HK-2 (cell line): ENCODE results near the gene FCHO2.
"Not testable (repeated sequence)": the region's sequence is repeated elsewhere in the genome, so short reads cannot be mapped to it uniquely, and the experiment has no call there.

Experiments
- DNase-seq: peaks from one replicate; pipeline ENCODE4 v3.0.0-alpha.2; 2018; ENCODE audit not compliant: unreplicated experiment

Gene FCHO2

GRCh38 chr5:72956324-72957140 lies 691 bp downstream of the FCHO2 start:
- DNase-seq: peak; percentile 53

DNA sequence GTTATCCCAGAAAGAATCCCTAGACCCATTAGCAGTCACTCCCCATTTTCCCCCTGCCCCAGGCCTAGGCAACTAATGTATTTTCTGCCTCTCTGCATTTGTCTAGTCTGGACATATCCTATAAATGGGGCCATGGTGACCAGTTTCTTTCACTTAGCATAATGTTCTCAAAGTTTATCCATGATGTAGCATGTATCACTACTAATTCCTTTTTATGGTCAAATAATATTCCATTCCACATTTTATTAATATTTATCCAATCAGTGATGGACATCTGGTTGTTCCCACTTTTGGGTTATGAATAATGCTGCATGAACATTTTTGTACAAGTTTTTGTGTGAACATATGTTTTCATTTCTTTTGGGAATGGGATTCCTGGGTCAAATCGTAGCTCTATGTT lies 1.5 kb downstream of the FCHO2 start:
- no peak for DNase-seq

- DNase-seq: no peak
Observed at GRCh38 chr5:72959257-72959656, 3.4 kb downstream of the FCHO2 start.

DNA sequence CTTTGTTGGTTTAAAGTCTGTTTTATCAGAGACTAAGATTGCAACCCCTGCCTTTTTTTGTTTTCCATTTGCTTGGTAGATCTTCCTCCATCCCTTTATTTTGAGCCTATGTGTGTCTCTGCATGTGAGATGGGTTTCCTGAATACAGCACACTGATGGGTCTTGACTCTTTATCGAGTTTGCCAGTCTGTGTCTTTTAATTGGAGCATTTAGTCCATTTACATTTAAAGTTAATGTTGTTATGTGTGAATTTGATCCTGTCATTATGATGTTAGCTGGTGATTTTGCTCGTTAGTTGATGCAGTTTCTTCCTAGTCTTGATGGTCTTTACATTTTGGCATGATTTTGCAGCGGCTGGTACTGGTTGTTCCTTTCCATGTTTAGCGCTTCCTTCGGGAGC lies 18.6 kb downstream of the FCHO2 start:
- not testable (repeated sequence) for DNase-seq

GRCh38 chr5:72976810-72977209 lies 21.0 kb downstream of the FCHO2 start:
- DNase-seq: not testable (repeated sequence)

DNA sequence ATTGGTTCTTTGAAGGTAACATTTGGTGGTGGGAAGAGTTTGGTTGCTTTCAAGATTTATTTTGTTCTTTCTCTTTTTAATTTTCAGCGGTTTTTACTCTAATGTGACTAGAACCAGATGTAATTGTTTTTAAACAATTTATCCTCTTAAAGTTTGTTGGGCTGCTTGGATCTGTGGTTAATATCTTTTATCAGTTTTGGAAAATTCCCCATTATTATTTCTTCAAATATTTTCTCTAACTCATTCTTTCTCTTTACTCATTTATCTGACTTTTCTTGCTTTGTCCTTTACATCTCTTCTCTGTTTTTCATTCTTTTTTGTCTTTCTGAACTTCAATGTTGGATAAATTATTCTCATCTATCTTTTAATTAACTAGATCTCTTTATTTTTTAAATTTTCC lies 29.9 kb downstream of the FCHO2 start:
- no peak for DNase-seq

DNA sequence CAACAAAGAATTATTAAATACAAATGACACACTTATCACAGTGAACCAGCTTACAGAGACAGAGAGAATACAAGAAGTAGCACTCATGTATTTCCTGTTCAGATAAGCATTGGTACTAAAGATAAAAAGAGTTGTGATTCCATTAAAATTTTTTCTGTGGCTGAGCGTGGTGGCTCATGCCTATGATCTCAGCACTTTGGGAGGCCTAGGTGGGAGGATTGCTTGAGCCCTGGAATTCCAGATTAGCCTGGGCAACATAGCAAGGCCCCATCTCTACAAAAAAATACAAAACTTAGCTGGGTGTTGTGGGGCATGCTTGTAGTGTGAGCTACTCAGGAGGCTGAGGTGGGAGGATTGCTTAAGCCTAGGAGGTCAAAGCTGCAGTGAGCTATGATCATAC lies 32.9 kb downstream of the FCHO2 start:
- no peak for DNase-seq

DNA sequence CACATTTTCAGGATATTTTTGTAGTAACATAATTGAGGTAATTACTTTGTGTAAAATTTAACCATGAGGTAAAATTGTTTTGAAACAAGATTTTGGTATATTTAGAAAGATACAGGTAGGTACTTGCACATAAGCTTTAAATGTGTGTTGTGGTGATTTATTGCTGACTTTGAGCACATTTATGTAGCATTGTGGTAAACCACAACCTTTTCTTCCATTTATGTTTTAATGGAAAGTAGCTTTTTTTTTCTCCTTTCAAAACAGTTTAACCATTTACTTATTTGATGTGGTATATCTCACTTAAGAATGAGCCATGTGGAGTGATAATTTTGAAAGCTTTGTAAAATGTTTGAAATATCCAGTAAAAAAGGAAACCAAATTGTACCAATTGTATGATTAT lies 35.6 kb downstream of the FCHO2 start:
- DNase-seq: no peak

DNA sequence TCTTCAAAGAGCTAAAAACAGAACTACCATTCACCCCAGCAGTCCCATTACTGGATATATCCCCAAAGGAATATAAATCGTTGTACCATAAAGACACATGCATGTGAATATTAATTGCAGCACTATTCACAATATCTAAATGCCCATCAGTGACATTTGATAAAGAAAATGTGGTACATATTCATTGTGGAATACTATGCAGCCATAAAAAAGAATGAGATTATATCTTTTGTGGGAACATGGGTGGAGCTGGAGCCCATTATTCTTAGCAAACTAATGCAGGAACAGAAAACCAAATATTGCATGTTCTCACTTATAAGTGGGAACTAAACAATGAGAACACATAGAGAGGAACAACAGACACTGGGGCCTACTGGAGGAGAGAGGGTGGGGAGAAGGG lies 38.7 kb downstream of the FCHO2 start:
- DNase-seq: no peak

DNA sequence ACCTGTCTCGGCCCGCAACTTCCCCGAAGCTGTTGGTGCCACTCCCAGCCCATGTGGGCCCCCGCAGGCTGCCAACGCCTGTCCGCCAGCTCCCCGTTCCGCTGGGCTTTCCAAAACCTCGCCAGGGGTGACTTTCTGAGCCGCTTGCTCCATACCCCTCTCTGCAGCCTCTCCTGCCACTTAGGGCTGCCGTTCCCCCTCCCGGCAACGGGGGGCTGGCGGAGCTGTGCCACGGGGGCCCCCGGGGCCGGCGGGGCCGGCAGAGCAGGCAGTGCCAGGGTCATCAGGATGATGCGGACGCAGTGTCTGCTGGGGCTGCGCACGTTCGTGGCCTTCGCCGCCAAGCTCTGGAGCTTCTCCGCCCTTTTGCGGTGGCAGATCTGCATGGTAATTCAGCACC lies 40.8 kb downstream of the FCHO2 start:
- no peak for DNase-seq

DNA sequence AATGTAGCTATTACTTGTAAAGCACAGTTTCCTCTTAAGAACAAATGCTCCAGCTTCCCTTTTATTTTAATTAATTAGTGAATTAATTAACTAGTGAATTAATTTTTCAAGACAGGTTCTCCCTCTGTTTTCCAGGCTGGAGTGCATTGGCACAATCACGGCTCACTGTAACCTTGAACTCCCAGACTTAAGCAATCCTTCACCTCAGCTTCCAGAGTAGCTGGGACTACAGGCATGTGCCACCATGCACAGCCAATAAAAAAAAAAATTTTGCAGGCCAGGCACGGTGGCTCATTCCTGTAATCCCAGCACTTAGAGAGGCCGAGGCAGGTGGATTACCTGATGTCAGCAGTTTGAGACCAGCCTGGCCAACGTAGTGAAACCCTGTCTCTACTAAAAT lies 44.1 kb downstream of the FCHO2 start:
- DNase-seq: no peak

DNA sequence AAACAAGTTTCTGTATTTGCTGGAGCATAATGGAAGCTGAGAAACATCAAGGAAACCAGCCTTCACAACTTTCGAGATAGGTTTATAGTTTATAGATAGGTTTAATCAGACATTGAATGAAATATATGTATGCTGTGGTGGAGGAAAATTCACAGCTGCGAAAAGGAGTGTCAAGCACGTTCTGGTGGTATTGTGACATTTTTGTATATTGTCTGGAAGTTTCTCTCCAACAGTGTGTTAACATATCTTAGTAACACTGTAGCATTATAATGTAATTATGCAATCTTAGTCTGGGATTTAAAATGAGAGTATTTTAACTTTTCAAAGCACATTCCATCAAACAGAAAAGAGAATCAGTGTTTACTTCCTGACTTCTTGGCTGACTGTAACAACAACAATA lies 50.0 kb downstream of the FCHO2 start:
- no peak for DNase-seq

DNA sequence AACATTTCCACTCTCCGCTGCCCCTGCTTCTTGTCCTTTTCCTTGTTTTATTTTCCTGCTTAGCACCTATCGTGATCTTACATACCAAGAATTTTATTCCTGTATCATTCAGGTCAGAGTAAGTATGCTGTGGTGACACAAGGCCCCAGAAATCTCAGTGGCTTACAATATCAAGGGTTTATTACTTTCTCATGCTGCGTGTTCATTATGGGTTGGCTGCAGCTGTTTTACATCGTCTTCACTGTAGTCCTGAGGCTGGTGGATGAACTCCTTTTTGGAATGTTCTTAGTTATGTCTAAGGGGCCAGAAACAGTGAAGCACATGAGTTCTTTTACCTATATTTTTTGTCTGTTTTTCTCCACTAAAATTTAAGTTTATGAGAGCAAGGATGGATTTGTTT lies 51.2 kb downstream of the FCHO2 start:
- DNase-seq: no peak

DNA sequence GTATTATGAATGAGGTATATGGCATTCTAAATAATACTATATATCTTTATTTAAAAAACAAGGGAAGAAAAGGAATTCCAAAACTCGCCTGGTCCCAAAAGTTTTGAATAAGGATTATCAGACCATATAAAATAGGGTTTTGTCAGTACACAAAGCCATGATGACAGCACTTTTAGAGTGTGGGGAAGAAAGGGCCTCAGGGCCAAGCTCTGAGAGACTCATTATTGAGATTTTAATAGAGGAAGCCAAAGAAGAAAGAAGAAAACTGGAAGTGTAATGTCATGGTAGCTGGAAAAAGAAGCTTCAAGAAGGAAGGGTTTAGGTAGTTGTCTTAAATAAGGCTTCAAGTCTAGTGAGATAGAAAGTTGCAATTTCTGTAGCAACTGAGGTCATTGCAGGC lies 53.0 kb downstream of the FCHO2 start:
- no peak for DNase-seq

- DNase-seq: not testable (repeated sequence)
Observed at GRCh38 chr5:73011612-73012011, 55.8 kb downstream of the FCHO2 start.

GRCh38 chr5:73018892-73019291 lies 63.1 kb downstream of the FCHO2 start:
- DNase-seq: no peak

- DNase-seq: no peak
Observed at GRCh38 chr5:73019766-73020165, 63.9 kb downstream of the FCHO2 start.

GRCh38 chr5:73022471-73023169 lies 66.8 kb downstream of the FCHO2 start:
- no peak for DNase-seq

- DNase-seq: not testable (repeated sequence)
Observed at GRCh38 chr5:73024946-73025544, 69.2 kb downstream of the FCHO2 start.

- DNase-seq: no peak
Observed at GRCh38 chr5:73027361-73027760, 71.5 kb downstream of the FCHO2 start.

GRCh38 chr5:73027816-73028215 lies 72.0 kb downstream of the FCHO2 start:
- DNase-seq: no peak

DNA sequence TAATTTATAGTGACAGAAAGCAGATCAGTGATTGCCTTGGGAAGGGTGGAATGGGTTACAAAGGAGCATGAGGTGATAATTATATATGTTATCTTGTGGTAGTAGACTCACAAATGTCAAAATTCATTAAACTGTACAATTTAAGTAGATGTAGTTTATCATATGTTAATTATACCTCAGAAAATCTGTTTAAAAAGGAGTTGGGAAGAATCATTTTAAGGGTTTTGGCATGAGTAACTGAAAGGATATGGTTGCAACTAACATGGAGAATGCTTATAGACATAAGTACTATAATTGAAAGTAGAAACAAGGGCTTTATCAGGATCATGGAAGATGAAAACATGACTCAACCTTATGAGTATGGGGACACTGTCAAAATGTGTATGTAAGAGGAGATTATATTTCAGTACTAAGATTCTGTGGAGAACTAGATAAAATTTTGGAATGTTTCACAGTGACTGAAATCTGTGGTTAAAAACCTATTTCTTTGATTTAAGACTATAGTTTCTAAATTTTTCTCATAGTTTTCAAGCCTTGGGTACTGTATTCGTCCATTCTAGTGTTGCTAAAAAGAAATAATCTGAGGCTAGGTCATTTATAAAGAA lies 73.3 kb downstream of the FCHO2 start:
- no peak for DNase-seq

GRCh38 chr5:73030531-73030930 lies 74.7 kb downstream of the FCHO2 start:
- DNase-seq: no peak
